ENCODE results near the gene DCAF15. TPM values are rescaled to one million over a fixed set of nuclear protein-coding genes. Genes with fewer than 3 reads are reported as not detected.

Gene DCAF15
- total RNA-seq, 1 donor from 2014 or later: 76.4 TPM

DNA sequence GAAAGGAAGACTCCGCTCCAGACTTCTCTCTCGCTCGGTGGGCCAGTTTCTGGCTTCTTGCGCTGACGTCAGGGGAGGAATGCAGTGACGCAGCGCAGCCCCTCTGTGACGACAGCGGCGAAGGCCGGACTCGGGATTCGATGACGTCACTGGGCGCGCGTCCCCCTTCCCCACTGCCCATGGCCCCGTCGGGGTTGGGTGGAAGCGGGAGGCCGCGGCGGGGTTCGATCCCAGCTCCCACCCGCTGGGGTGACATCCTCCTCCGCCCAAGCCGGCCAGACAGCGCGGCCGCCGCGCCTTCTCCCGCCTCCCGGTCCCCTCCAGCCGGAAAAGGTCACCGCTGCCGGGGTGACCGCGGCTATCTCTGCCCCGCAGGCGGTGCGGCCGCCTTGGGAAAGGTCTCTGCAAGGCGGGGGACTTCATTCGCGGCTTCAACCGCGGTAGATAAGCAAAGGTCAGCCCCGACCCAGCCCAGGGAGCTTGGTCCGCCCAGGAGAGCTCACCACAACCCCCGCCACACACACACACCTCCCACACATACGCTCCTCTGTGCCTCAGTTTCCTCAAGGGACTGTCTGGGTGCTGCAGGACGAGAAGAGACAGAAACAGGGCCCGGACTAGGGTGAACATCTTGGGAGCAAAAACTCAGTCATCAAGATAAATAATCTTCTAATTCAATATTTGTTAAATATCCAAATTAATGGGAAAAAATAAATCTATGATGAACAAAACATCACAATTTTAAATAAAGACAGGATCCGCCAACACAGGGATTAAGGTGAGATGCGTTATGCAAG, 54.7 kb downstream of the DCAF15 start:
- intact Hi-C loops (cut with micrococcal nuclease): loop anchor here (1.0 to 10.0 kb wide), 16 partner anchors 21 to 855 kb away; partner anchors contain the start of genes ADGRE5, ASF1B, BRME1 and CC2D1A

Other genes starting within 250 kb of the DCAF15 start
- 43.4 and 43.6 TPM in 2 replicates for gene MRI1, start 188.0 kb upstream of the DCAF15 start, total RNA-seq
- gene C19orf53, start 178.1 kb upstream of the DCAF15 start, total RNA-seq: 93.5 and 107 TPM in 2 replicates
- gene ZSWIM4, start 157.1 kb upstream of the DCAF15 start, total RNA-seq: 8.1 and 8.2 TPM in 2 replicates
- gene NANOS3, start 75.4 kb upstream of the DCAF15 start, total RNA-seq: 0.98 and 1.0 TPM in 2 replicates
- 8.3 and 9.8 TPM in 2 replicates for gene BRME1, start 46.4 kb upstream of the DCAF15 start, total RNA-seq
- gene CC2D1A, start 46.3 kb upstream of the DCAF15 start, total RNA-seq: 36.3 and 37.0 TPM in 2 replicates
- 0.10 and 0.42 TPM in 2 replicates for gene PODNL1, start 14.1 kb upstream of the DCAF15 start, total RNA-seq
- gene RFX1, start 53.8 kb downstream of the DCAF15 start, total RNA-seq: 15.9 and 16.2 TPM in 2 replicates
- gene RLN3, start 75.6 kb downstream of the DCAF15 start, total RNA-seq: not detected in 2 replicates
- 146 and 147 TPM in 2 replicates for gene IL27RA, start 79.3 kb downstream of the DCAF15 start, total RNA-seq
- gene PALM3, start 109.6 kb downstream of the DCAF15 start, total RNA-seq: not detected in 2 replicates
- 1.5 and 1.8 TPM in 2 replicates for gene MISP3, start 120.3 kb downstream of the DCAF15 start, total RNA-seq
- 0.32 and 0.34 TPM in 2 replicates for gene C19orf67, start 133.3 kb downstream of the DCAF15 start, total RNA-seq
- gene SAMD1, start 138.2 kb downstream of the DCAF15 start, total RNA-seq: 68.7 and 68.8 TPM in 2 replicates
- 66.4 and 72.0 TPM in 2 replicates for gene PRKACA, start 165.3 kb downstream of the DCAF15 start, total RNA-seq
- gene ASF1B, start 184.1 kb downstream of the DCAF15 start, total RNA-seq: 71.8 and 78.9 TPM in 2 replicates

Measured in T-helper 1 cell treated with Interleukin-12 subunit alpha and Interleukin-12 subunit beta and Interleukin-4 antibody, amounts not matched to agents 30 ng/mL and 1 ng/mL, for 36 hours (primary cell).